HL-60/S4 (cell line): ENCODE data around the gene MAST4.
"Not testable (repeated sequence)": the region's sequence is repeated elsewhere in the genome, so short reads cannot be mapped to it uniquely, and the experiment has no call there.

ENCODE experiments used
- in situ Hi-C: fragments of 300-500 bp; cut with MboI; formaldehyde crosslinking; loops from 2 replicates; pipeline ENCODE4 v1.14.3; 2022; ENCODE audit warnings: low sequenced_read_pairs

Gene MAST4

DNA sequence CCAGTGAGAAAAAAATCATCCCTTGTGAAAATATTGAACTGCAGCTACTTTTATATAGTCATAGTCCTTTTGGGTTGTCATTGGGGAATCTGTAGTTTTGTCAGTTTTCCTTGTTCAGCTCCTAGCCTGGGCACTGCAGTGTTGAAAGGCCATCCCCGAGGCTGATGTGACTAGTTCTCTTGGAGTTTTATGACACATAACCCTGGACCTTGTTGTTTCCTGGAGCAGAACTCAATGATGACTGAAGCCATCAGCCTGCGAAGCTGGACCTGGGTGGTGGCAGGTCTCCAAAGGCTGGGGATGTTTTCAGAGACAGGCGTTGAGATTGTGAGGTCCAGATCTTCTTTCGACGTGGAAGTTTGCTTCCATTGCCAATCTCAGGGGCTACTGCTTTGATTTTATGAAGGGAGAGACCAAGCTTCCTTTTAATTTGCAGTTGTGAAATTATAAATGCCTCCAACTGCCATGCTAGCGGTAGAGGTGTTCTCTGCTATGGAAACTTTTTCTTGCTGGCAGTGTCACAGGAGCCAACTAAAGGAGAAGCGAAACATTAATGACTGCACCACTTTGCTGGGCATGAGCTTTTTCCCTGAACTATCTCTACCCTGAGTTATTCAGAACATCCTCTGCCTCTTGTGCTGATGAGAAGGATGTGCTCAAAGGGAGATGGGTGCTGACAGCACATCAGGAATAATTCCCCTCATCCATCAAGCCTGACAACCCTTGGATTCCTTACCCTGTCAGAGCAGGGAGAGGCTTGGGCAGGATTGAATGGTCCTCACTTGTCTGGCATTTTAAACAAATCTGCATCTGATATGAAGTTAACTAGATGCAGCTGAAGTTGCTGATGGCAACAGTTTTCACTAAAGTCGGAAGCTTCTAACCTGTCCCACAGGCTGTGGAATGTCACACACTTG lies 209.6 kb downstream of the MAST4 start:
- in situ Hi-C loops = no loop called here

DNA sequence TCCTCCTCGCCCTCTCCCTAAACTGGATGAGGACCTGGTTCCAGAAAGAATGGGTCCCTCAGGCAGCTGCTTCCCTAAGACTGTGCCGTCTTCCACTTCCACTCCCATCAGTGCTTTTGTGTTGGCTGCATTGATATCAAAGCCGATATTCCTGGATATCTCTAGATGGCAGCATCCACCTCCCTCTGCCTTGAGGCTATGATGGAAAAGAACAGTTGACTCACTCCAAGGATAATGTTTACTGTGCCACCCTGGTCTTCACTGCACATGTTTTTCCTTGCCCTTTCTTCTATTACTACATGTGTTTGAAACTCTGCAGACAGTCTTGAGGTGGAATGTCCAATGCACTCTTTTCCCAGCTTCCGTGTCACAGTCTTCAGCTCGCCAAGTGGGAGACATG lies 211.6 kb downstream of the MAST4 start:
- in situ Hi-C loops = no loop called here

DNA sequence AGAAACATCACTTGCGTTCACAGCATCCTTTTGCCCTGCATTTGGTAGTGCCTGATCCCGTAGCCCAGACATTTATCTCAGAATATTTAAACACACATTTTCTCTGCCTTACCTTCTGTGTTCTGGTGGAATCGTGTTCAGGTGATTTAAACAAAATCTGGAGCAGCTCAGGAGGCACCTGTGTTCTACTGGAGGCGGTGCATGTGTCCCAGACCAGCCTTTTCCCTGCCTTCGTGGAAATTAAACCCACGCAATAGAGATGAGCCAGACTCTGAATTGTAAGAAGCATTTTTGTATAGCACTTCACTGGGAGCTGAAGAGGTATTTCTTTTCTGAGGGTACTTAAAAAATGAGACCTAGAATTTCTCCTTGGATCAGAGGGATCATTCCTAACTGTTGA lies 212.5 kb downstream of the MAST4 start:
- in situ Hi-C loops = no loop called here

DNA sequence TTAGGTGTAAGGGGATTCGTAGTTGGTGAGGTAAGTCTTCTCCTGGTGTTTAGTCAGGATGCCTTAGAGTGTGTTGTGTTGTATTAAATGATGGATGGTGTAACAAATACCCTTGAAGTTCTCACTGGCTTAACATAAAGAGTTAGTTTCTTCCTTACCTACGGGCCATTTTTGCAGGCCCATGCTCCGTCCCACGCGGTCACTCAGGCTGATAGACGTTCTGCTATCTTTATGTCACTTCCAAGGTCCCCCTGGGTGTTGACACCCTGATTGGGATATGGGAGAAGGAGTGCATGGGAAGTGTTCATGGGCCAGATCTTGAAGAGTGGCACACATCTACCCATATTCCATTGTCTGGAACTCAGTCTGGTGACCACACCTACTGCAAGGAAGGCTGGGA lies 214.0 kb downstream of the MAST4 start:
- in situ Hi-C loops = no loop called here

DNA sequence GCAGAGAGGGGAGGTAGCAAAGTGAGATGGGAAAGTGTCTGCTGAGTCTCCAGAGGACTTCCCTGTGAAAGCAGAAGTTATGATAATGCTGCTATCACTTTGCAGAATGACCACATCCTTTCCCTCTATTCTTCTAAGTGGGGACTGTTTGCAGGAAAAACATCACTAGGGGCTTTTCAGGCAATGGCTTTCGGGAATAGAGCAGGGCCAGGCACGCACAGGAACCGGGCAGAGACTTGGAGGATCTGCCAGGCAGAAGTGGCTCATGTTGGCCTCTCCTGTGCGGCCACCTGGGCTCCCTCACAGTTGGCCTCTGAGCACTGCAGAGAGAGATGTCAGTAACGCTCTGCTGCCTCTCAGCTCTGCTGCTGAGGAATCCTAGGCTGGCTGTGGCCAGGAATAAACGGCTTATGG lies 214.7 kb downstream of the MAST4 start:
- in situ Hi-C loops = no loop called here

DNA sequence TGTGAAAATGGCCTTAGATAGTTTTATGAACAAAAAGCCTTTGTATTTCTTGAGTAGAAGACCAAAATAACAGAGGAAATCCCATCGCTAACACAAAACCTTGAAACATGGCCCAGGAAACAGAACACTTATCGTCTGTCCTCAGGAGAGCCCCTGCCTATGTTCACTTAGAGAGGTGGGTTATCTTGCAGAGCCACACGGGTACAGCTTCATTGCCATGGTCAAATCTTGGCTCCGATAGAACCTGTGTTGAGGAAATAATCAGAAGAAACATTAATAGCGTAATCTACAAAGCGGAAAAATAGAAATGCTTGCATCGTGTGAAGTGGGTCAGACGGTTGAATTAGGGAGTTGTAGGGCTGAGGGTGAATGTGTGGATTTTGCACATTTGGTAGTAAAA lies 216.1 kb downstream of the MAST4 start:
- in situ Hi-C loops = no loop called here

DNA sequence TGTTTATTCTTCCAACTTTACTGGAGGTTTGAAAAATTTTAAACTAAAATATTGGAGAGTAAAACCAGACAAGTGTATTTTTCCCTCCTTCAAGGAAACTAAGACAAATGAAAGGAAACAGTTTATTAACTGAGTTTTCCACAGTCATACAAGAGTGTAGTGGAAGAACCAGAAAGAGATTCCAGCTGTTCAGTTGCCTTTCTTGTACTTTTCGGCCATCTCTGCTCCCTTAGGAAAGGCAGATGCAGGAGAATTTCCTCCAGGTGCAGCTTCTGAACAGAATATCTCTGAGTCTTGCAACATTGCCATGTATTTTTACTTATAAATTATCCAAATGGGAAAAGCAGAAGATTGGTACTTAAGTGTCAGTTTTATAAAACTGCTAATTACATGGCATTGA lies 217.1 kb downstream of the MAST4 start:
- in situ Hi-C loops = no loop called here

DNA sequence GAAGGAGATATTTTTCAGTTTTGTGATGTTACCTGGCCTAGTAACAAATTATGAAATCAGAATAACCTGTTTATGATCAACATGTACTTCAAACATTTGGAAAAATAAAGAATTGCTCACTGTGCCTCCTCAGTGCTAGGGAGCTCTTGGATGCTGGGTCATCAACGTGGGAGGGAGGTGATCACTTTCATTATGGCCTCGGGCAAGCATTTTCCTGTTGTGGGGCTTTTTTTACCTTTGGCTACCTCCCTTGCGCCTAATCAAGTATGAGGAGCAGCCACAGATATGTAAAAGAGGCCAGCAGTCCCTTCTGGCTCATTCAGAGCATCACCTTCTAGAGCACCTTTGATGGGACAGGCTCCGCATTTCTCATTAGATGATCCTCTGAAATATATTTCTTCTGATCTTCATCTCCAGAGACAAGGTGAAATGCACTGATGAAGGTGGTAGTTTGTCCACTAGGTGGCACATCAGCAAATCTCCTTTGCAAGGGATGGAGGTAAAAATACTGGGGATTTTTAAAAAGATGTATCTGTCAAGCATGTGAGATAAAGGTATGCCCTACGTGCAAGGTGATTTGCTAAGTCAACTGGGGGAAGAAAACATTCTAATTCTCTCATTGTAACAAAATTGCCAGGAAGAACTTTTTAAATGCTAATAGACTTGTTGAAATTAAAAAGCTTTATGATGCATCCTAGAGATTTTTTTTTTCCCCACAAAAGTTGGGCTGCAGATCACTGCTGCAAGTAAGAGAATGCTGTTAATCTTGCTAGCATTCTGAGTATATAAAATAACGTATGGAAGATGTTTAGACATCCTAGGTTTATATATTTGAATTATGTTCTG lies 218.2 kb downstream of the MAST4 start:
- in situ Hi-C loops = no loop called here

DNA sequence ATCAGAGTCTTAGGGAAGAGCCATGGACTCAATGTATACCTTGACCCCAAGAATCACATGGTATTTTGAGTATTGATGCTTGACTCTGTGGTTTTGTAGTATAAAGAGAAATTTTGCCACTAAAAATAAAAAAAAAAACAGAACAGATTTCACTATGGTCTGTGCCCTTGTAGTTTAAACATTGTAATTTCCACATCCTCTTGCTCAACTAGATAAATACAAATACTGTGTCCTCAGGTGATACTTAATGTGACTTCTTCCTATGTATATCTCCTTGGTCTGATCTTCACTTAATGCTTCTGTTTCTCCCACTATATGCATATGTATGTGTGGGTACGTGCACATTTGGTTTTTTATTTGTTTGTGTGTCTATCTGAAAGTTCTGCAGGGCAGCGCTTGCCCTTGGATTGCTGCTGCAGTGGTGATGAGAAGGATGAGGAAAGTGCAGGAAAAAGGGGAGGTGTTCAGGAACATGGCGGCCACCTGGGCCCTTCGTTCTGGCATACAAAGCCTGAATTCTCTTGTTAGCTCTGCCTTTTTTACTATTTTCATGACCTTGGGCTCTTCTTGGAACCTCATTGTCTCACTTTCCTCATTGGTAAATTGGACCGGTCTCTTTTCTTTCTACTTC lies 222.2 kb downstream of the MAST4 start:
- in situ Hi-C loops = no loop called here

DNA sequence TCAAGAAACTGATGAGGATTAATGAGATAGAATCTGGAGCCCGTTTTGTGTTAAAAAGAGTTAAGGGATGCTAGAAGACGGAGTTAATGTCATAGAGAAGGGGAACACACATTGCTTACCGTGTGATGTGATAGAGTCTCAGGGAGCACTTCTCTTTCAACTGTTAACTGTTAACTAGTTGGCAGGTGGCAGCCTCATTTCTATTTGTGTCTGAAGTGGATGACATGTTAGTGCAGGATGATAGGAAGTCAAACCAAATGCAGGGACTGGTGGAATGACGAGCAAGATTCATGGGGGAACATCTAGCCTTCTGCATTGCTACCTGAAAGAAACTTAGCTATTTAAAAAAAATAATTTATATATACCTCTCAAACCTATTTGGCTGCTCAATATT lies 222.7 kb downstream of the MAST4 start:
- in situ Hi-C loops = no loop called here

DNA sequence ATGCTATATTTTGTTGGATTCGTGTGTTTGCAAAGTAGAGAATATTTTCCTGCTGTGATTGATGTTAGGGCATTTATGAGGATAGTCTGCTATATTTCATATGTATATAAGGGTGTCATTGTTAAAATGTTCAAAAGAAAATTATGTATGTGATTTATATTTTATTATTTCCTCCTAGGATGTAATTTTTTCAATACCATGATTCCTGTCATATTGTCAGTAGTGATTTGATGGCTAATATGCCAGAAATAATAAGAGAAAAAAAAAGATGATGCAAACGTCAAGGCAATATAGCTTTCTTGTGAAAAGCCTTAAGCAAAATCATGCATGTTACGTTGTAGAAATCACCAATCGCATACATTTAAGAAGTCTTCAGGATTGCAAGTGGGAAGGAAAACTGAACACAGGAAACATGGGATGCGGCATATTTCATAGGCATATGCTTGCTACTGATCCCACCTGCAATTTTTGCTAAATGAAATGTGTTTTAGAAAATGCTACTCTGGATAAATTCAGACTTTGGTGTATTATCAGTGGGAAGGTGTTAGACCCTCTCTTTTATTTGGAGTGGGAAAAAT lies 224.5 kb downstream of the MAST4 start:
- in situ Hi-C loops = no loop called here

DNA sequence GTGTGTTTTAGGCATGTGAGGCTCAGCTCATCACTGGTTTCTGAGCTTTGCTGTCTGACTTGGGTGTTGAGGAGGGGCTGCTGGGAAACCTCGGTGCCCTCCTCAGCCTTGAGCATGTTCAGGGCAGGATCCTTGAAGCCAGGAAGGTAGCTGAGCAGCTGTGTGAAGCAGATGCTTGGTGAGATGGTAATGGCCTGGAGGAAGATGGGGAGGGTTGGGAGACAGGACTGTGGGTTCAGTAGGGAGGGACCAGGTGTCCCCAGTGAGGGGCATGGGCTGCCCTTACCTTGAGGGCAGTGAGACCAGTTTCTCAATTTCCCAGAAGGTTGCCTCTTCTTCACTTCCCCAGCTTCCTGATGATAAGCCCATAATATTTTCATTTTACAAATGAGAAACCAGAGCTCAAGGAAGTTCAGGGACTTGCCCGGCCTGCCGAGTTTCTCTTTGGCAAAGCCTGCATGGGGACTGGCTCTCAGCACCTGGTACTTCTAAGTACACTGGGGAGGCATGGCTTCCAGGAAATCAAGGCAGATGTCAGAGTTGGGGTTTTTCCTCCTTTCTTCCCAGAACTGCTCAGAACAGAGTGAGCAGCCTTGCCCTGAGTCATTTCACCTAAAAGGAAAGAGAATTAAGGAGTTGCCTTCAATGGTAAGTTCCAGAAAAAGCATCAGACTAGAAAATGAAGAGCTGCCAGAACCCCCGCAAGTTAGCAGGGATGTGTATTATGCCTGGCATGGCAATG lies 225.7 kb downstream of the MAST4 start:
- in situ Hi-C loops = no loop called here

DNA sequence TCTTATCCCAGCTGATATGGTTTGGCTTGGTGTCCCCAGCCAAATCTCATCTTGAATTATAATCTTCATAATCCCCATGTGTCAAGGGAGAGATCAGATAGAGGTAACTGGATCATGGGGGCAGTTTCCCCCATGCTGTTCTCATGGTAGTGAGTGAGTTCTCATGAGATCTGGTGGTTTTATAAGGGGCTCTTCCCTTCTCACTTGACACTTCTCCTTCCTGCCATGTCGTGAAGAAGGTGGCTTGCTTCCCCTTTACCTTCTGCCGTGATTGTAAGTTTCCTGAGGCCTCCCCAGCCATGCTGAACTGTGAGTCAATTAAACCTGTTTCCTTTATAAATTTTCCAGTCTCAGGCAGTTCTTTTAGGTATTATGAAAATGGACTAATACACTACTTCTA lies 226.7 kb downstream of the MAST4 start:
- in situ Hi-C loops = not testable (repeated sequence)

DNA sequence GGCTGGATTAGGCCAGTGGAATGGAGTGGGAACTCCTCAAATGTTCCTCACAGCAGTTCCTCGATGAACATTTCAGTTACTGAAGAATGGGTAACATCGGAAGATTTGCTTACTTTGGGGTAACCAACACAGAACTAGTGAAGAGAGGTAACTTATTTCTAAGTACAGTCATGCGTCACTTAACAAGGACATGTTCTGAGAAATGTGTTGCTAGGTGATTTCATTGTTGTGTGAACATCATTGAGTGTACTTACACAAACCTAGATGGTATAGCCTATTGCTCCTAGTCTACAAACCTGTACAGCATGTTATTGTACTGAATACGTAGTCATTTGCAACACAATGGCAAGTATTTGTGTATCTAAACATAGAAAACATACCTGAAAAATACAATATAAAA lies 228.3 kb downstream of the MAST4 start:
- in situ Hi-C loops = no loop called here

DNA sequence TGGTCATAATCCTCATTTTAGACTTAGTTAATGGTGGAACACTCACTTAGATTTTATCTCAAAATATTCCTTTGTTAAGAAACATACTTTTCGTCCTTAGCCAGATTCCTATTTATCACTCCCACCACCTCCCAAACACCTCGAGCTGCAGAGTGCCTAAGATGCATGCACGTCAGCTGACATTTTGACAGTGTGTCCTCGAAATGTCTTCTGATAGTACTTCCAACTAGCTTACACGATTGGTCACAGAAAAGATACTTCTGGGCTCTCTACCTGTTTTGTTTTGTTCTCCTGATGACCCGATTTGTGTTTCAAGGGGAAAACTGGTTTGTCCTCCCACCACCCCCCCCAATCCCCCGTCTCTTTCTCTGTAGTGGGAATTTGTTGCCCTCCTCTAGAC lies 230.1 kb downstream of the MAST4 start:
- in situ Hi-C loops = no loop called here

DNA sequence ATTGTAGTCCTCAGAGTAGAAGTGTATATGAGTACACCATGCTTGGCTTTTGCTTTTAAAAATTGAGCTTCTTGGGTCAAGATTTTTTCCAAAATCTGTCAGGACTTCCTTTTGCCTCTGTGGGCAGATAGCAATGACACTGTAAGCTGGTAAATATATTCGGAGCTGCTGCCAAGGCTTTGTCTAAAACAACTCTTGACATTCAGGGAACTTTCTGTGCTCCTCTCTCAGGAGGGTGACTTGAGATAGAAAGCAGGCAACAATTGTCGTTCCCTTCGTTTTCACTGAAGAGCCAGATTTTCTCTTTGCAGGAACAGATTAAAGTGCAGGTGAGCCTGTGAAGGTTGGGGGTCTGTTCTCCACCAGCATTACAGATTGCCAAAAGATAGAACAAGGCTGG lies 230.5 kb downstream of the MAST4 start:
- in situ Hi-C loops = no loop called here

DNA sequence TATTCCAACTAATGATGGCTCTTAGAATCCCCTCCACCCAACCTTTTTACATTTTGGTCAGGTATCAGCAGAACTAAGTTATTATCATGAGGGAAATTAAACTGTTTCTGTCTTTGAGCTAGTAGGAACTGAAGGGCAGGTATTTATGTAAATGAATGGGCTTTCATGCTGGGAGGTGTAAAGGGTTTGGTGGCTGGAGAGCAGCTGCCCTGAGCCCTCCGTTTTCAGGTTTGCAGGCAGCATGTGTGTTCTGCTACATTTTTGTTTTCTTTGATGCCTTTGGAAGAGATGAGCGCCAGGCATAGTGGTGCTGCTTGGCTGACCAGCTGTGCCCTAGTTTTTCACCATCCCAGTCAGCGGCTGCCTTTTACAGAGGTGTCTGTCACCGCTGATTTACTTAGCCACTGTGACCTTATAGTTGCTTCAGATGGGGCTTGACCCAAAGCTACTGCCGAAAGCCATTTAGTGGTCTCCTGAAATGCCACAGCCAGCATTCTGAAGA lies 231.9 kb downstream of the MAST4 start:
- in situ Hi-C loops = no loop called here

DNA sequence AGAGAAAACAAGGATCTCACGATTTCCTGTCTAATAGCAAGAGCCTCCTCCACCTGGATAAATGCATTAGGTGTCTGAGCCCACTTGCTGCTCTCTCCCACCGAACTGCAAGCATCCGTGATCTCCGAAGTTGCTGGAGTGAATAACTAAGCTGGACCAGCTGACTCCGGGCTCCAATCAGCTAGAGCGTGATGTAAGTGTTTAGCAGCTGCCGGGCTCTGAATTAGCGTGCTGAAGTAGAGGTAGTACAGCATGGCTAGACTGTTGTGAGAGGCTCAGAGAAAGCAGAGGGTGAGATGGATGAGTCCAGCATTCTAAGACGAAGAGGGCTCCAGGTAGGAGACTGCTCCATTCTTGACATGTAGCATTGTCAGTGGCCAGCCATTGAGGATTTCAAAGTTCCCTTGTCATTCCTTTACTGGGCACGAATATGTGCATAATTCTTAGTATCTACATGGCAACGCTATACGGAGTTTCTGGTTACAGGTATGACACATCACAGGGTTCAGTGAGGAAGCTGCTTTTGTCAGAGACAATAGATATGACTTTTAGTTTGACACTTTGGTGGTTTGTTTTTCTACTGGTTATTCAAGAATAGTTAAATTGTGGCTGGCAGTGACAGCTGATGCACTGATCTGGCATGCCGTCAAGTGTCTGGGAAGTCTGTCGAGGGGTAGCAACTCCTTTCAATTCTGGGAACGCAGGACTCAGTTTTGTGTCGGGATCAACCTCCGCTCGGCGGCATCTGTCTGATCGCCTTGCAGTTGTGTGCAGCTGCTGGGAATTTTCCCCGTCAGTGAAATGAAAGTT lies 232.6 kb downstream of the MAST4 start:
- in situ Hi-C loops = no loop called here

DNA sequence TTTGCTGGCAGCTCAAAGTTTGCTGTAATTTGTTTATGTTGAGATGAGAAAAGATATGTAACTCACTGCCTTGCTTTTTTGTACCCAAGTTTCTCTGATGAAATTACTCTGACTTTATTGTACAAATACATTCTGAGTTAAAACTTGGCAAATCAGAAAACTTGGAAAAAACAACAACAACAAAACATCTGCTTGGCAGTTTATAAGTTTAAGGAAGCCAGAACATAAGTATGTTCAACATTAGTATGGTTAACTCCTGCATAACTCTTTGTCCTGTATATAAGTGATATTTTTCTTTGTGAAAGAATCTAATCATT lies 233.1 kb downstream of the MAST4 start:
- in situ Hi-C loops = no loop called here

DNA sequence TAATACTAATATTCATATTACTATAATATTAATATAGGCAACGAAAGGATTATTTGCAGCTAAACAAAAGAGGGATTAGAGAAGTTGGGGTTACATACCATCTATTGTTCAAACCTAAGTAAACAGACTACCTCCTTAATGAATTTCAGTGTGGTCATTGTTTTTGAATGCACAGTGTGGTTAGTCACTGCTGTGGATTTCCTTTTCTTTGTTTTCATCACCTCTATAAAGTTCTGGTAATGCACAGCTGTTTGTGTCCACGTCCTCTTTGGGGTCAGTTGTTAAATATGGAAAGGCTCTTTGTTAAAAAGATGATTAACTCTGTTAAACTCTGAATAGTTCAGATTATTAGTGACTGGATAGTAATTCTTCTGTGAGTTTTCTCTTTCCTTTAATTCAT lies 233.6 kb downstream of the MAST4 start:
- in situ Hi-C loops = no loop called here
